HG03135 (cell line): ENCODE measurements around the gene TTC23.
"Not testable (repeated sequence)": the region's sequence is repeated elsewhere in the genome, so short reads cannot be mapped to it uniquely, and the experiment has no call there.

Source experiments
- ATAC-seq: cut with Tn5 transposase; IDR thresholded peaks from one replicate; pipeline ENCODE4 v1.9.1; 2021; ENCODE audit warnings: mild to moderate bottlenecking, moderate library complexity; ENCODE audit not compliant: unreplicated experiment

TTC23 gene

GRCh38 chr15:99201408-99202175 is 47.8 kb downstream of the TTC23 start:
- no peak for ATAC-seq

- no peak for ATAC-seq
These were observed 51.5 kb downstream of the TTC23 start for GRCh38 chr15:99197856-99198255.

- ATAC-seq = not testable (repeated sequence)
These were observed 57.2 kb downstream of the TTC23 start for GRCh38 chr15:99192181-99192580.

GRCh38 chr15:99187936-99188335 is 61.4 kb downstream of the TTC23 start:
- no peak for ATAC-seq

- no peak for ATAC-seq
These were observed 63.8 kb downstream of the TTC23 start for GRCh38 chr15:99185414-99186130.

- ATAC-seq = no peak
These were observed 66.6 kb downstream of the TTC23 start for GRCh38 chr15:99182791-99183190.

- ATAC-seq = no peak
These were observed 67.8 kb downstream of the TTC23 start for GRCh38 chr15:99181545-99181971.

- no peak for ATAC-seq
These were observed 68.4 kb downstream of the TTC23 start for GRCh38 chr15:99180964-99181306.

GRCh38 chr15:99180086-99180963 is 69.1 kb downstream of the TTC23 start:
- no peak for ATAC-seq

GRCh38 chr15:99177679-99178078 is 71.7 kb downstream of the TTC23 start:
- no peak for ATAC-seq

- ATAC-seq = no peak
These were observed 72.6 kb downstream of the TTC23 start for GRCh38 chr15:99176757-99177156.

GRCh38 chr15:99174567-99175395 is 74.6 kb downstream of the TTC23 start:
- no peak for ATAC-seq

- ATAC-seq = no peak
These were observed 76.4 kb downstream of the TTC23 start for GRCh38 chr15:99172989-99173388.

GRCh38 chr15:99172171-99172570 is 77.2 kb downstream of the TTC23 start:
- no peak for ATAC-seq

- no peak for ATAC-seq
These were observed 78.8 kb downstream of the TTC23 start for GRCh38 chr15:99170476-99171065.

GRCh38 chr15:99169769-99170311 is 79.5 kb downstream of the TTC23 start:
- no peak for ATAC-seq

- ATAC-seq = no peak
These were observed 80.5 kb downstream of the TTC23 start for GRCh38 chr15:99168601-99169580.

GRCh38 chr15:99167640-99168039 is 81.7 kb downstream of the TTC23 start:
- ATAC-seq = no peak

GRCh38 chr15:99167201-99167600 is 82.2 kb downstream of the TTC23 start:
- no peak for ATAC-seq
